PFSK-1 (cell line): ENCODE data around the gene CHRM3.

ENCODE experiments used
- SIN3A ChIP-seq: IDR thresholded peaks from 2 replicates; pipeline ENCODE4 v1.6.1; 2012; ENCODE audit warnings: mild to moderate bottlenecking, low read length, moderate library complexity, borderline replicate concordance; ENCODE audit not compliant: insufficient read depth
- TAF1 ChIP-seq: IDR thresholded peaks from 2 replicates; pipeline ENCODE4 v1.6.1; 2012; ENCODE audit warnings: low read length, control low read depth, borderline replicate concordance; ENCODE audit not compliant: insufficient read depth

DNA sequence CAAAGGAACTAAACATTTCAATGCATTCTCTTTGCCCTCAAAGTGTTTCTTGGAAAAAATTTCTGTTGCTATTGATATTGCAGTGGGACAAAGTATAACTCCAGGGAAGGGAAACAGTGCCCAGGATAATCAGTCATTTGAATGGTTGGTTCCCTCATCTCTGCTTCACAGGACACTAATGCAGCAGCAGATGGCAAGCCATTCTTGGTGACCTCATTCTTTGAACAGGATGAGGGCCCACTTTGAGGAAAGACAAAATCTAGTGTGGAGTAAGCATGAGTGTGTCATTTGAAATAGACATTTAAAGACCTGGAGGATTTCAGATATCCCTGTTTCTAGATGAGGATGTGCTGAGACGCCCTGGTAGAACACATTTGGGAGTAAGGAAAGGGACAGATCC, 32.3 kb downstream of the CHRM3 start:
- TF ChIP-seq TAF1 (no peak), SIN3A (no peak)
